Ureter (tissue), 1 donor: ENCODE data around the gene GATAD2A. TPM values are rescaled to one million over a fixed set of nuclear protein-coding genes. Genes with fewer than 3 reads are reported as not detected.
"Not testable (repeated sequence)": the region's sequence is repeated elsewhere in the genome, so short reads cannot be mapped to it uniquely, and the experiment has no call there.

ENCODE experiments used
- DNase-seq: peaks from one replicate; pipeline ENCODE4 v3.0.0-alpha.2; 2020; ENCODE audit warnings: low spot score
- total RNA-seq: library from RNA; stranded (reverse); gene quantifications from one replicate; pipeline ENCODE4 v1.2.4, GENCODE V29; 2023
- donor health status: DM: yes; HTN: yes; CAD: no.

The GATAD2A gene
- total RNA-seq, 1 donor from 2014 or later, result 92.7 TPM

DNA sequence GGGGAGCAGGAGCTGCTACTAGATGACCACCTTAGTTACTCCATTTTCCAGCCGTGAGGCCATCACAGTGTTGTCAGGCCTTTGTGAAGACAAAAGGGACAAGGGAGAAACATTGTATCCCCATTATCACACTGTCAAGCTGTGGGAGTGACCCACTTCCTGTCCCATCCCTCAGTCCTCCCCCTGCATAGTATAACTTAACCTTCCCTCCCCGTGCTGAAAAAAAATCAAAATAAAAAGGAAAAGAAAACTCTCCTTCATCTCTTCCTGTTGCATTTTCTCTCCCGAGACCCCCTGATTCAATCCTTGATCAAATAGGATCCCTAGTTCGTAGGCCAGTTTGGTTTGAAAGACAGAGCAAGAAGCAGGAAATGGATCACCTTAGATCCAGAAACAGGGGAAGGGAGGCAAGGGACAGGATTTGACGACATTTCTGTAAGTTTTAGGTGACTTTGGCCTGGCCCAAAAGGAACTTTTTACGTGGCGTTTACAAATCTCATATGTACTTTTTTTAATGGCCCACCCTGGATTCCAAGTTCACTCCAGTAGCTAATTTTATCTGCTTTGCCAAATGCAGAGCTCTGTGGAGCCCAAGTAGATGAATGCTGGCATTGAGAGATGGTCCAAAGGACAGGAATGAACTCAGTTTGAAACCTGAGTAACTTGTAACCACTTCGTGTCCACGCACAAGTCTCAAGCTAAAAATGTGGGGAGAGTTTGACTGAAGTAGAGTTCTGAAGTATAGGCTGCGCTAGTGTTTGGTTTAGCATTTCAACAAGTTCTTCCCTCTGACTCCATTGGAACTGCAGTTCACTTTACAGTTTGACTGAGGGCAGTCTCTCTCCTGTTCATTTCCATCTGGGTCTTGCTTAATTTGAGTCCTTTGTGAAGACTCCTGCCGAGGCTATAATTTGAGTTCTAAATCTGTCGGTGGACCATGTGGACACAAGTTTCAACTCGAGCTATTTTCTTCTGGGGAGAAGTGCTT is 16.6 kb upstream of the GATAD2A start:
- DNase-seq, result no peak

DNA sequence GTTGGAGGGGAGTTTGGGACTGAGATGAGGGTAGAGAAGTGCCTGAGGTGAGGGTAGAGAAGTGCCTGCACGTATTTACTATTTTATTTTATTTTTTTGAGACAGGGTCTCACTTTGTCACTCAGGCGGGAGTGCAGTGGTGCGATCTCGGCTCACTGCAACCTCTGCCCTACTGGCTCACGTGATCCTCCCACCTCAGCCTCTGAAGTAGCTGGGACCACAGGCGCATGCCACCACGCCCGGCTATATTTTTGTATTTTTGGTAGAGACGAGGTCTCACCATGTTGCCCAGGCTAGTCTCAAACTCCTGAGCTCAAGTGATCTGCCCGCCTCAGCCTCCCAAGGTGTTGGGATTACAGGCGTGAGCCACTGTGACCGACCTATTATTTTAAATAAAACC is 15.8 kb upstream of the GATAD2A start:
- DNase-seq, result not testable (repeated sequence)

DNA sequence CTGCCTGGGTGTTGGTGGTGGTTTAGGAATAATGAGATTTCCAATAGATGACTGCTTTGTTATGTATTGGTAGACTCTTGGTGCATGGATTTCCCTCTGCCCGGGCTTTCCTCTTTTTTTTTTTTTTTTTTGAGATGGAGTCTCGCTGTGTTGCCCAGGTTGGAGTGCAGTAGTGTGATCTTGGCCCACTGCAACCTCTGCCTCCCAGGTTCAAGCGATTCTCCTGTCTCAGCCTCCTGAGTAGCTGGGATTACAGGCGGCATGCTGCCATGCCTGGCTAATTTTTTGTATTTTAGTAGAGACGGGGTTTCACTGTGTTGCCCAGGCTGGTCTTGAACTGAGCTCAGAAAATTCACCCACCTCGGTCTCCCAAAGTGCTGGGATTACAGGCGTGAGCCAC is 11.1 kb upstream of the GATAD2A start:
- DNase-seq, result not testable (repeated sequence)

DNA sequence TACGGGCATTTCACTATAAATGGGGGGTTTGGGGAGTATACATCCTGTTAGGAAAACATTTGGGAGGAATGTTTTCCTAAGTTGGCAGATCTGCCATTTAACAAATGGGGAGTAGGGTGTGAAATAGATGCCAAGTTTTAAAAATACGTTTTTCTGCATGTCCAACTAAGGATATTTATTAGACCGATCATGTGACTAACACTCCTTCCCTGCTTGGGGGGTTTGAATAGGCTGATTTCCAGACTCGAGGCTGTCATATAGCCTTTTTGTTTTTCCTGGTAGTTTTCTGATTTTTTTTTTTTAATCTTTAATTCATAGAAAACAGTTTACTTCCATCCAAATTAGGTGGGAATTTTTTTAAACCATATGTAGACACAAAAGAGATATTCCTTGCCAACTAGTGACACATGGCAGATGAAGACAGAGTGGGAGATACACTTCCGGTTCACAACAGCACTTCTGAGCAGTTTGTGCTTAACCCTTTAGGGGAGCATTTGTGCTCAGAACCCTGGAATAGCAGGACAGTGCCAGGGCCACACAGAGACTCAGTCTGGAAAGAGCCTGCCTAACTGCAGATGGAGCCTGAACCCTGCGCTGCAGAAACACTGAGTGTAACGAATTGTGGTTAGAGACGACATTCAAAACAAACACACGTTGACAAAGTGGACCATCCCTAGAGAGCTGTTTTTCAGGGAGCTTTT is 5.6 kb upstream of the GATAD2A start:
- DNase-seq, result no peak

- DNase-seq, result no peak
Observed at GRCh38 chr19:19402656-19403372, 2.7 kb upstream of the GATAD2A start.

- no peak for DNase-seq
Observed at GRCh38 chr19:19403373-19403901, 2.0 kb upstream of the GATAD2A start.

- no peak for DNase-seq
Observed at GRCh38 chr19:19405971-19406877, 749 bp downstream of the GATAD2A start.

DNA sequence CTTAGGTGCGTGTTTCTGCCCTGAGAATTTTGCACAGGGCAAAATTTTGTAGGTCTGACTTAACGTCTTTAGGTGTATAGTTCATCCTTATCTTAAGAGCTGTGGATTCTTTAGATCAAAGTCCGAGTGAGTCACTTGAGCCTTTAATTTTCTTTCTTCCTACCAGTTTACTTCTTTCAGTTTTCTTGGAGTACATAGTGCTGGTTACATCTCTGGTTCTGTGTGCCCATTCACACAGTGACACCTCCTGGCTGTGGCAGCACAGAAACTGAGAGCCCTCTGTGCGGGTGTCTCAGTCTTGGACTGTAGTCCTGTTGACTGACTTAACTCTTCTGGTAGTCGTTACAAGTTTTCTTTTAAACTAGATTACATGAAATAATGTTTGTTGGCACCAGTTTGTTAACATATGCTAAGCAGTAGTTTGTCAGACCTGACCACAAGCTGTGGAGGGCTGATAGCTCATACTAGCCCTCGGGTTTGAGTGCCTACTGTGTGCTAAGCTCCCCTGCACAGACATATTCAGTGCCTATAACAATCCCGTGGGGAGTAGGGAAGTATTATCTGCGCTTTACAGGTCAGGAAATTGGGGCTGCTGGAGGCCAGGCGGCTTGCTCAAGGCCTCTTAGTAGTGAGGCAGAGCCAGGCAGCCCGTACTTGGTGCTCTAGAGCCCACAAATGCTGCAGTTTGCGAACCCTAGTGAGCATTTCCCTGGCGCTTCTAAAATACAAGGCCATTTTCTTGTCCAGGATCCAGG is 1.6 kb downstream of the GATAD2A start:
- DNase-seq, result no peak

DNA sequence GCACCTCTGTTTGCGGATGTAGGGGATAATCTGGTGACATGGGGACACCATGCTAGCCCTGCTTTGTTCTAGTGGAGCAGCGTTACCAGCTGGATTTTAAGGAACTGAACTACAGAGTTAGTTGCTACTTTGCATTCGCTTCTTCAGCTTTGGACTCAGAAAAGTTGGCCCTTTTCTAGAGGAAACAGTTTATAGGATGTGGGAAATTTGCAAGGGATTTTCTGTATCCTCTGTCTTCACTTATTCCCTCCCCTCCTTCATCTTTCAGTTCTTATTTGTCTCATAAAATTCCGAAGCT is 2.1 kb downstream of the GATAD2A start:
- no peak for DNase-seq

GRCh38 chr19:19409205-19409604 is 3.7 kb downstream of the GATAD2A start:
- no peak for DNase-seq

GRCh38 chr19:19409631-19410030 is 4.2 kb downstream of the GATAD2A start:
- DNase-seq, result no peak

GRCh38 chr19:19410553-19411550 is 5.4 kb downstream of the GATAD2A start:
- DNase-seq, result no peak

GRCh38 chr19:19416280-19416679 is 10.8 kb downstream of the GATAD2A start:
- DNase-seq, result no peak

GRCh38 chr19:19417046-19417445 is 11.6 kb downstream of the GATAD2A start:
- no peak for DNase-seq

DNA sequence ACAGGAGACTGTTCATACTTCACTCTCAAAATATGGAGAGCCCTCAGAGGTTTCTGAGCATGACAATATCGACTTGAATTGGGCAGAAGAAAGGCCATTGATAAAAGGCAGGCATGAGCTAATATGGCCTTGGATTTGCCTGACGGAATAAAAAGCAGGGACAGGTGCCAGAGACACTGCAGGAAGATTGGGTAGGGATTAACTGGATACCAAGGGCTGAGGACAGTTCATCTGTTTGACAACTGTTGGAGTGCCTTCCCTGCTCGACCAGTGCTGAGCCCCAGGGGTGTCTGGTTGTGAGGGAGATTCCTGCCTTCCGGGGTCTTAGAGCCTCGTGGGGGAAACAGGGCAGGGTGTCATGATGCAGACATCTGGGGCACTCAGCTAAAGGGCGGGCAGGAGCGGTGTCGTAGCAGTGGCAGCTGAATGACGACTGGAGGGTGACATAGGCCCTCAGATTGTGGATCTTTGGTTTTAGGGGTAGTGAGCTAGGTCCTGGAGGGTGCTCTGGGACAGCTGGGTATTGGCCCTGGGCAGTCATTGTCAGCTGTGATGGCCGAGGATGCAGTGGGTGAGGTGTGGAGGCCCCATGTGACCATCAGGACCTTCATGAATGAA is 12.3 kb downstream of the GATAD2A start:
- no peak for DNase-seq

- DNase-seq, result no peak
Observed at GRCh38 chr19:19418555-19419260, 13.2 kb downstream of the GATAD2A start.

GRCh38 chr19:19420570-19421298 is 15.3 kb downstream of the GATAD2A start:
- DNase-seq, result no peak
